ENCODE data around the gene UBE2QL1. TPM values are rescaled to one million over a fixed set of nuclear protein-coding genes. Genes with fewer than 3 reads are reported as not detected.

The UBE2QL1 gene
- total RNA-seq, 1 experiment from 2014 or later: not detected

GRCh38 chr5:6543830-6544560 lies 95.3 kb downstream of the UBE2QL1 start:
- no peak overlapping the region for H3K27ac Mint-ChIP-seq (ENCODE audit: unreplicated experiment)
- Histone ChIP-seq H3K36me3 (ENCODE audit: control insufficient read depth, insufficient read depth, low read length) (no peaks in the 10 kb centered on the region), H3K27me3 (replicated peaks; ENCODE audit: control insufficient read depth, insufficient read depth, low read length) (no peaks in the 10 kb centered on the region), H3K9me3 (no peaks in the 10 kb centered on the region), H3K4me3 (ENCODE audit: low read depth, low read length) (no peak overlapping the region), H3K4me1 (no peaks in the 10 kb centered on the region)
- H3K9me3 Mint-ChIP-seq (ENCODE audit: unreplicated experiment): peaks cover 6% of the 10 kb centered on the region
- H3K4me1 Mint-ChIP-seq (ENCODE audit: low read depth, unreplicated experiment): no peaks in the 10 kb centered on the region
- no peaks in the 10 kb centered on the region for H3K36me3 Mint-ChIP-seq (ENCODE audit: insufficient read depth, unreplicated experiment)
- DNase-seq: no peak
- ChIA-PET CTCF (no interaction called here), POLR2A (no interaction called here)
- intact Hi-C loops (cut with micrococcal nuclease; ENCODE audit: unreplicated experiment): no loop called here
- TF ChIP-seq CTCF (IDR thresholded peaks at IDR 0.05; ENCODE audit: insufficient read depth in 1 of 2, low read depth in 1 of 2, low read length in 1 of 2, severe bottlenecking in 1 of 2, unreplicated experiment in 1 of 2): no peak
- BruUV-seq (replicated peaks): no TSS peak
- H3K27me3 Mint-ChIP-seq (ENCODE audit: insufficient read depth, unreplicated experiment): peaks cover 33% of the 10 kb centered on the region
- H3K4me3 Mint-ChIP-seq (ENCODE audit: unreplicated experiment): no peak overlapping the region

Other genes starting within 250 kb of the UBE2QL1 start
- 48.6 and 50.6 TPM in 2 replicates for gene MED10, start 70.3 kb upstream of the UBE2QL1 start, total RNA-seq (2022)
- gene NSUN2, start 184.2 kb downstream of the UBE2QL1 start, total RNA-seq (2022): 93.8 and 105 TPM in 2 replicates
- 19.4 and 22.0 TPM in 2 replicates for gene SRD5A1, start 184.6 kb downstream of the UBE2QL1 start, total RNA-seq (2022)